Epithelial cell of proximal tubule (primary cell): Measurements from ENCODE around the gene SLC1A2. TPM values are rescaled to one million over a fixed set of nuclear protein-coding genes. Genes with fewer than 3 reads are reported as not detected.

Experiments
- DNase-seq: peaks from one replicate; pipeline ENCODE4 v3.0.0-alpha.2; 2011; ENCODE audit warnings: low read depth
- H3K4me3 ChIP-seq: 2 replicates; pipeline ENCODE4 v1.5.1; 2011; ENCODE audit warnings: low read depth, mild to moderate bottlenecking, low read length
- CTCF ChIP-seq: conservative IDR thresholded peaks from 2 replicates; pipeline ENCODE4 v1.5.1; 2012; ENCODE audit warnings: low read depth, mild to moderate bottlenecking, low read length
- total RNA-seq: library from RNA; depleted of rRNA; stranded (reverse); fragments of >200 nt; gene quantifications from 2 replicates; pipeline ENCODE4 v1.2.3, GENCODE V29; 2015

Gene SLC1A2
- total RNA-seq, 1 donor from 2014 or later: not detected

- no peak overlapping the region for H3K4me3 ChIP-seq
- DNase-seq: no peak
- no peak for TF ChIP-seq CTCF
Observed at GRCh38 chr11:35260342-35260985, 158.9 kb downstream of the SLC1A2 start.

- TF ChIP-seq CTCF: no peak
- no peak overlapping the region for H3K4me3 ChIP-seq
- no peak for DNase-seq
Observed at GRCh38 chr11:35259529-35259928, 159.8 kb downstream of the SLC1A2 start.

DNA sequence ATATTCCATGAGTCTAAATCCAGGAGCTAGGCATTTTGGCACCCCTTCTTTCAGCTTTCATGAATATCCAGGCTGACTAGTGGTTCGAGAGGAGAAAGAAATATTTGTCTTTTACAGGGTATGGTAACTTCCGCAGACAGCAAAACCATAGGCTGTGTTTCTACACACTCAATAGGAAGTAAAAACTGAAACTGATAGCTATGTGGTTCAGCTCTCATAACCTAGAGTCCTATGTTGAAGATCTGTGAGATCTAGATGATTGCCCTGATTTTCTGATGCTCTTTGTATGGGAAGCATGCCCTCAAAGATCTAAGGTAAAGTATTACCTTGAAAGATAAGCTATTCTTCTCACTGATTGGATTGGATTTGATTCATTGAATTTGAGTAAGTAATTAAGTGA lies 162.1 kb downstream of the SLC1A2 start:
- no peak for TF ChIP-seq CTCF
- H3K4me3 ChIP-seq: no peak overlapping the region
- DNase-seq: no peak

GRCh38 chr11:35256296-35256695 lies 163.1 kb downstream of the SLC1A2 start:
- no peak for DNase-seq
- TF ChIP-seq CTCF: no peak

GRCh38 chr11:35255514-35255913 lies 163.8 kb downstream of the SLC1A2 start:
- H3K4me3 ChIP-seq: no peak overlapping the region
- no peak for TF ChIP-seq CTCF
- DNase-seq: no peak

More at GRCh38 chr11:35256296-35256695, 163.1 kb downstream of the SLC1A2 start:
- no peak overlapping the region for H3K4me3 ChIP-seq

DNA sequence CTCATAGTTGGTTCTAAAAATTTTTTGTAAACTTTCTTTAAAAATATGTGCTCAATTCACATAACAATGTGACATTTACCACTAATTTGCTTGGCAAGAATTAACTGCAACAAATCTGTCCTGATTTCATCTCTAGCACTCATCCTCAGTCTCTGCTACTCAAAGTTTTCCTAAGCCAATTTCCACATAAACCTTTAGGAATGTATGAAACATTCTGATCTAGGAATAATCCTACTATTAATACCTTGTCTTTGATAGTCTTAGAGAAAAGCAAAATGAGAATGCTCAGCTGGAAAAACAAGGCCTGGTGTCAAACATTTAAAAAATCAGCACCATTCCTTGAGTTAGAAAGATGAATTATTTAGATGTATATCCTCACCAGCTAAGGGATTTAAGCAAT lies 166.1 kb downstream of the SLC1A2 start:
- no peak for TF ChIP-seq CTCF
- H3K4me3 ChIP-seq: no peak overlapping the region
- no peak for DNase-seq

GRCh38 chr11:35250621-35251020 lies 168.7 kb downstream of the SLC1A2 start:
- no peak for TF ChIP-seq CTCF
- no peak for DNase-seq
- H3K4me3 ChIP-seq: no peak overlapping the region
